Astrocyte (in vitro differentiated cells and primary cell): ENCODE results near the gene DES.

Experiments
- CTCF ChIP-seq: IDR thresholded peaks from 2 replicates; pipeline ENCODE4 v1.5.1; 2011; ENCODE audit warnings: low read depth, mild to moderate bottlenecking, inconsistent platforms, low read length, moderate library complexity; ENCODE audit not compliant: insufficient read depth
- EZH2 ChIP-seq: IDR thresholded peaks from 2 replicates; pipeline ENCODE4 v1.6.1; 2012; ENCODE audit warnings: mild to moderate bottlenecking, low read length, inconsistent platforms; ENCODE audit not compliant: insufficient read depth

- no peak for TF ChIP-seq CTCF
- no peak for TF ChIP-seq EZH2
These were observed 55.3 kb downstream of the DES start for GRCh38 chr2:219473511-219473910.
